GM12874 (cell line): Measurements from ENCODE around the gene CHSY3.

ENCODE experiments used
- TF ChIP-seq, protein P1 (sequence below): IDR thresholded peaks from 2 replicates; pipeline ENCODE4 v1.5.1; 2011; ENCODE audit warnings: low read depth, mild to moderate bottlenecking, control low read depth, low read length, moderate library complexity; ENCODE audit not compliant: insufficient read depth

Gene CHSY3

DNA sequence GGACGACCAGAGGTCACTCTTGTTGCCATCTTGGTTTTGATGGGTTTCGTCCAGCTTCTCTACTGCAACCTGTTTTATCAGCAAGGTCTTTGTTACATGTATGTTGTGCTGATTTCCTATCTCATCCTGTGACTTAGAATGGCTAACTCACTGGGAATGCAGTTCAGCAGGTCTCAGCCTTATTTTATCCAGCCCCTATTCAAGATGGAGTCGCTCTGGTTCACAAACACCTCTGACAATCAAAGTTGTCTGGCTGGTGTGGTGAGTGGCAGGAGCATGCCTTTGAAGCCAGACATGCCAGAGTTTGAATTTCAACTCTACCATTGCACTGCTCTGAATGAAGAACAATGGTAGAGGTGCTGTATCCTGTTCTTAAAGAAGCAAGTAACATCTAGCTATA, 253.8 kb downstream of the CHSY3 start:
- TF ChIP-seq, protein P1, sequence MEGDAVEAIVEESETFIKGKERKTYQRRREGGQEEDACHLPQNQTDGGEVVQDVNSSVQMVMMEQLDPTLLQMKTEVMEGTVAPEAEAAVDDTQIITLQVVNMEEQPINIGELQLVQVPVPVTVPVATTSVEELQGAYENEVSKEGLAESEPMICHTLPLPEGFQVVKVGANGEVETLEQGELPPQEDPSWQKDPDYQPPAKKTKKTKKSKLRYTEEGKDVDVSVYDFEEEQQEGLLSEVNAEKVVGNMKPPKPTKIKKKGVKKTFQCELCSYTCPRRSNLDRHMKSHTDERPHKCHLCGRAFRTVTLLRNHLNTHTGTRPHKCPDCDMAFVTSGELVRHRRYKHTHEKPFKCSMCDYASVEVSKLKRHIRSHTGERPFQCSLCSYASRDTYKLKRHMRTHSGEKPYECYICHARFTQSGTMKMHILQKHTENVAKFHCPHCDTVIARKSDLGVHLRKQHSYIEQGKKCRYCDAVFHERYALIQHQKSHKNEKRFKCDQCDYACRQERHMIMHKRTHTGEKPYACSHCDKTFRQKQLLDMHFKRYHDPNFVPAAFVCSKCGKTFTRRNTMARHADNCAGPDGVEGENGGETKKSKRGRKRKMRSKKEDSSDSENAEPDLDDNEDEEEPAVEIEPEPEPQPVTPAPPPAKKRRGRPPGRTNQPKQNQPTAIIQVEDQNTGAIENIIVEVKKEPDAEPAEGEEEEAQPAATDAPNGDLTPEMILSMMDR: no peak

DNA sequence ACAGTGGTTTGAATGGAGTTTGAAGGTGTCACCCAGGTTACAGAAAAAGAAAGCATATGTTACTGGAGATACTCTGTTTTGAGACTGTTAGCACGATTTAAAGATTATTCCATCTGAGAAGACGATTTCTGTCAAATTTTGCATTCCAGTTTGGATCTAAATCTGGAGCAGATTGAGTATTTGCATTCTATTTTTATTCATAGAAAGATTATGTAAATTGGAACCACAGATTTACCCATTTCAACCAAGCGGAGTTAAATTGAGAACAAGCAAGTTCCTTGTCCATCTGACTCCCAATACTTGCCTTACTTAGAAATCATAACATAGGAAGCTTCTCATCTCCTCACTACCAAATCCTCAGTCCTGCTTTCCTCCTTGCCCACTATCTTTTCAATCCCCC, 255.7 kb downstream of the CHSY3 start:
- TF ChIP-seq, protein P1: no peak

DNA sequence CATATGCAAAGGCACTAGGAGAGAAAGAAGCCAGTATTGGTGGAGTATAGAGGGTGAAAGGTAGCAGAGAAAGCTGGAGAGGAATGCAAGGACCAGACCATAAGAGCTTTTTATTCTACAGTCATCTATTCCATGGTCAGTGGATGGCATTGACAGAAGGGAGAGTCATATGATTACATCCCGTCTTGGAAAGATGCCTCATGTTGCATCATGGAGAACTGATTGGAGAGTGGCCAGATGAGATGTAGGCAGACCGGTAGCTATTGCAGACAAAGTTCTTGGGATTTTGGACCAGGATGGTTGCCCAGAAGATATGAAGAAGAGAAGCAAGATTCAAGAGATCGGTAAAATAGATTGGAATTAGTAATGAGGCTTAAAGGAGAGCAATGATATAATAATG, 260.7 kb downstream of the CHSY3 start:
- TF ChIP-seq, protein P1: no peak

DNA sequence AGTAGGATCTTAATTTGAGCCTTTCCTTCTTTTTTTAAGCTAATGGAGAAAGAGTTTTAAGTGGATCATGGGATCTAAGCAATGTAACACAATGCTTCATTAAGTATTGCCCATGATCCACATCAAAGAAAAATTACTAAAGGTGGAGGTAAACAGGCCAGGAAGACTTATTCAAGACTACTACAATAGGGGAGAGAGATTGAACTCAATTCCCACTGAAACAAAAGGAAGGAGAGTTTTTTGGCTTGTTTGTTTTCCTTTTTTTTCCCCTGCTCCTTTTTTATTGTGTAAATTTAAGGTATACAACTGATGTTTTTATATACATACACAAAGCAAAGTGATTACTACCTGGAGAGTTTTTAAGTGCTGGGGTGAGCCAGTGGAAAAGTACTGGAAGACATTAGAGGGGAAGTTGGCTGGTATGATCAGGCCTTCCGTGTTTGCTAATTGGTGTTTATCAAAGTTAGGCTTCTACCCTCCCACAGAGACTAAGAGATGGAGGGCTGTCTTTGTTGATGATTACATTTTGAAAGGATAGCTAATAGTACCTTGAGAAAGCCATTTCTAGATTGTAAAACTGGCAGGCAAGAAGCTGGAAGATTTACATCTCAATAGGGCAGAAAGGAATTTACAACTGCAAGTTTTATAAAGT, 262.7 kb downstream of the CHSY3 start:
- TF ChIP-seq, protein P1: no peak

DNA sequence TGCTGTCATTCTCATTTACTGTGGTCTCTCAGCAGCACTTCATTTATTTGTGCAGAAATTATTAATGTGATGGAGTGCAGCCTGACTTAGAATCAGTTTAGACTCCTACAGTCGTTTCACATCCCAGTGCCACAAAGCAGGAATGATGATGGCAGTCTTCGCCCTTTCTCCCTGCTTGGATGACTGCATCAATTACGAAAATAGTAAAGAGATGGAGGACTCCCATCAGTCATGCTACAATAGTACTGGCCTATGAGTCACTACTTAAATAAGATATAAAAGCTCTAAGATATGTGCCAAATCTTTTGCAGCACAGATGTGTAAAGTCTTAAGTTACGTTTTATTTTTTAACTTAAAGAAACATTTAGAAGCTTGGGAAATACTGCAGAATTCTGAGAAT, 263.9 kb downstream of the CHSY3 start:
- TF ChIP-seq, protein P1: no peak

DNA sequence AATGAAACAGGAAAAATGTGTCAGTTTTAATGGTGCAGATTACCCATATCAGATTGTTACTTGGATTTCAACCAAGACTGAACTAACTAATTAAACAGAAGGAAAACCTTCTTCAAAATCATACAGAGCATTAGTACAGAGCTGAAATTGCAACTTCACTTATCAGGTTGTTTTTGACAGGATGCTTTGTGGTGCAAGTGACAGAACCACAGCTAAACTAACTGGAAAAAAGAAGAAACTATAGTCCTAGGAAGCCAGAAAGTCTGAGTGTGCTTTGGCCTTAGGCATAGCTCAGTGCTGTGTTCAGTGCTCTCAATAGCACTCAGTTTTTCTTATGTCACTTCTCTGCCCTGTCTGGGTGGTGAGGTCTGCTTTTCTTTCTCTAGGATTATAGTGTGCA, 267.4 kb downstream of the CHSY3 start:
- TF ChIP-seq, protein P1: no peak

DNA sequence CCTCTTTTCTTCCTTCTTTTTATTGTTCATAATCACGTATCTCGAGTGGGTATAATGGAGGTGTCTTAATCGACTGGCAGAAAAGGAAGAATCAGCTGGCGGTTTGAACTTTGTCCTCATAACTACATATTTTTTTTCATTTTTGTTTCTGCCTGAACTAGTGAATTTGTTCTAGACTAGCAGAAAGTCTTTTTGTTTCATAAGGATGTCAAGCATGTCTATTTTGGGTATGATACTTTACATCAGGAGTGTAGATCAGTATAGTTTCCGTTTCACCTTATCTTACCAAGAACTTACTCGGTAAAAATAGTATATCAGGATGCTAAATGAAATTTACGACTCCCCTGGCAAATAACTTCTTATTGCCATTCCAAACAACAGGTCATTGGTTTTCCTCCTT, 278.9 kb downstream of the CHSY3 start:
- TF ChIP-seq, protein P1: no peak

DNA sequence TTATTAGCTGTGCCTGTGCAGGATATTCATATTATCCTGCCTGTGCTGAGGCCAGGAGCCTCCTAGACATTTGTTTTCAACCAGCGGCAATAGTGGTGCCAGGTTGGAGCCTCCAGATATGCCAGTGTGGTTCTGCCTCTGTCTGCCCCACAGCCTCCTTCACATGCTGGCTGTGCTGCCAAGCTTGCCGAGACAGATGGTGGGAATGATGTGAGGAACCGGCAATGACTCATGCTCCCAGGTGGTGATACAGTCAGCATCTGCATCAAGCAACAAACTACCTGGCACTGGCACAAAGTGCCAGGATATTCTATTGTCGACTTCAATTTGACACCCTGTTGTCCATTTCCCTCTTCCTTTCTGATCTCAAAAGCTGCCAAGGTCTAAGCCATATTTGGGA, 285.7 kb downstream of the CHSY3 start:
- TF ChIP-seq, protein P1: no peak
